ENCODE data around the gene LTB4R2.

The LTB4R2 gene

GRCh38 chr14:24263848-24264247, 46.1 kb upstream of the LTB4R2 start:
- peaks cover 23% of the 10 kb centered on the region for H3K36me3 ChIP-seq (ENCODE audit: control insufficient read depth, insufficient read depth, low read length)

GRCh38 chr14:24264298-24264697, 45.6 kb upstream of the LTB4R2 start:
- no peak for TF ChIP-seq CTCF (IDR thresholded peaks at IDR 0.05; ENCODE audit: insufficient read depth, low read length, poor library complexity, severe bottlenecking)
- Histone ChIP-seq H3K4me3 (replicated peaks; ENCODE audit: low read depth, low read length) (no peak overlapping the region), H3K36me3 (ENCODE audit: control insufficient read depth, insufficient read depth, low read length) (peaks cover 26% of the 10 kb centered on the region), H3K27me3 (replicated peaks; ENCODE audit: control insufficient read depth, insufficient read depth, low read length) (no peaks in the 10 kb centered on the region)
- no peak for DNase-seq (ENCODE audit: extremely low read depth, insufficient read length)

More at GRCh38 chr14:24263848-24264247, 46.1 kb upstream of the LTB4R2 start:
- H3K27me3 ChIP-seq (replicated peaks; ENCODE audit: control insufficient read depth, insufficient read depth, low read length), result no peaks in the 10 kb centered on the region
- H3K4me3 ChIP-seq (replicated peaks; ENCODE audit: low read depth, low read length), result no peak overlapping the region
- no peak for DNase-seq (ENCODE audit: extremely low read depth, insufficient read length)
- no peak for TF ChIP-seq CTCF (IDR thresholded peaks at IDR 0.05; ENCODE audit: insufficient read depth, low read length, poor library complexity, severe bottlenecking)

- DNase-seq (ENCODE audit: extremely low read depth, insufficient read length), result no peak
- Histone ChIP-seq H3K36me3 (ENCODE audit: control insufficient read depth, insufficient read depth, low read length) (peaks cover 28% of the 10 kb centered on the region), H3K27me3 (replicated peaks; ENCODE audit: control insufficient read depth, insufficient read depth, low read length) (no peaks in the 10 kb centered on the region), H3K4me3 (replicated peaks; ENCODE audit: low read depth, low read length) (no peak overlapping the region)
- TF ChIP-seq CTCF (IDR thresholded peaks at IDR 0.05; ENCODE audit: insufficient read depth, low read length, poor library complexity, severe bottlenecking), result no peak
These were observed 43.3 kb upstream of the LTB4R2 start for GRCh38 chr14:24266344-24267244.

GRCh38 chr14:24267516-24267915, 42.4 kb upstream of the LTB4R2 start:
- no peaks in the 10 kb centered on the region for H3K27me3 ChIP-seq (replicated peaks; ENCODE audit: control insufficient read depth, insufficient read depth, low read length)
- no peak for TF ChIP-seq CTCF (IDR thresholded peaks at IDR 0.05; ENCODE audit: insufficient read depth, low read length, poor library complexity, severe bottlenecking)

GRCh38 chr14:24268225-24268624, 41.7 kb upstream of the LTB4R2 start:
- no peak for TF ChIP-seq CTCF (IDR thresholded peaks at IDR 0.05; ENCODE audit: insufficient read depth, low read length, poor library complexity, severe bottlenecking)
- Histone ChIP-seq H3K36me3 (ENCODE audit: control insufficient read depth, insufficient read depth, low read length) (peaks cover 27% of the 10 kb centered on the region), H3K27me3 (replicated peaks; ENCODE audit: control insufficient read depth, insufficient read depth, low read length) (no peaks in the 10 kb centered on the region), H3K4me3 (replicated peaks; ENCODE audit: low read depth, low read length) (no peak overlapping the region)
- no peak for DNase-seq (ENCODE audit: extremely low read depth, insufficient read length)

More at GRCh38 chr14:24267516-24267915, 42.4 kb upstream of the LTB4R2 start:
- Histone ChIP-seq H3K4me3 (replicated peaks; ENCODE audit: low read depth, low read length) (no peak overlapping the region), H3K36me3 (ENCODE audit: control insufficient read depth, insufficient read depth, low read length) (peaks cover 27% of the 10 kb centered on the region)
- no peak for DNase-seq (ENCODE audit: extremely low read depth, insufficient read length)
